Measurements from ENCODE around the gene NSD2.

NSD2 gene

GRCh38 chr4:1979477-1980196, 108.4 kb downstream of the NSD2 start:
- DNase-seq (ENCODE audit: extremely low spot score, insufficient read length, low read depth), result no peak
- no peak for FAIRE-seq

- DNase-seq (ENCODE audit: extremely low spot score, insufficient read length, low read depth) (no peak), FAIRE-seq (no peak)
These were observed 109.4 kb downstream of the NSD2 start for GRCh38 chr4:1980561-1981041.

DNA sequence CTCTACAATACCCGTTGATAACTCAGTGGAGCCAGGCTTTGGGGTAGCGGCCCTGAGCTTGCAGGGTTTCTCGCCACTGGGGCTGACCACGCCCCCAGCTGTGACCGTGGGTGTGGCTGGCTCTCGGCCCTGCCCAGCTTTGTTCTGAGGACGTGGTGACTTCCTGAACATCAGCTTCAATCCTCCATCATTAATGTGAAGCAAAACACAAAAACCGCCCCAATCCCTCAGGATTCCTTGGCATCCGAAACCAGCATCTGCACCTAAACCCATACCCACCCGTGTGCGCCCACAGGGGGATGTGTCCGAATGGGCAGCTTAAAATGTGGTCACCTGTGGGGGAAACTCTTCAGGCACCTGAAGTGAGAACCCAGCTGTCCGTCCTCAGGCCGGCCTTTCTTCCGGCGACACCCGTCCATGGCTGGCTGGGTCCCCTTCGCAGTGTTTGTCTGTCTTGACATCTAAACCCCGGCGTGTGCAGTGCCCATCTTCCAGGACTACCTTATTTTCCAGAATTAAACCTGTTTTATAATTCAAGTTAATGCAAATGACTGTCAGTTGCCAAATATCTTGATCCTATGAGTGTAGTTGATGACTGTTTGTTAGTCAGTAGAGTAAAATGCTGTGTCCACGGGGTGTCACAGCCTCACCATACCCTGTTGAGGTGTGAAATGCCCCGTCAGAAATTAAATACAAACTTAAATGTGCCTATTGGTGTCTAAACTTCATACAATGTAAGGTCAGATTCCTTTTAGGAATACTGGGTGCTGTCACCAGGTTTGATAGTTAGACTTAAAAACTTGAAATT, 110.3 kb downstream of the NSD2 start:
- no peak for FAIRE-seq
- no peak for DNase-seq (ENCODE audit: extremely low spot score, insufficient read length, low read depth)

GRCh38 chr4:1982124-1983052, 111.2 kb downstream of the NSD2 start:
- DNase-seq (ENCODE audit: extremely low spot score, insufficient read length, low read depth) (no peak), FAIRE-seq (no peak)

DNA sequence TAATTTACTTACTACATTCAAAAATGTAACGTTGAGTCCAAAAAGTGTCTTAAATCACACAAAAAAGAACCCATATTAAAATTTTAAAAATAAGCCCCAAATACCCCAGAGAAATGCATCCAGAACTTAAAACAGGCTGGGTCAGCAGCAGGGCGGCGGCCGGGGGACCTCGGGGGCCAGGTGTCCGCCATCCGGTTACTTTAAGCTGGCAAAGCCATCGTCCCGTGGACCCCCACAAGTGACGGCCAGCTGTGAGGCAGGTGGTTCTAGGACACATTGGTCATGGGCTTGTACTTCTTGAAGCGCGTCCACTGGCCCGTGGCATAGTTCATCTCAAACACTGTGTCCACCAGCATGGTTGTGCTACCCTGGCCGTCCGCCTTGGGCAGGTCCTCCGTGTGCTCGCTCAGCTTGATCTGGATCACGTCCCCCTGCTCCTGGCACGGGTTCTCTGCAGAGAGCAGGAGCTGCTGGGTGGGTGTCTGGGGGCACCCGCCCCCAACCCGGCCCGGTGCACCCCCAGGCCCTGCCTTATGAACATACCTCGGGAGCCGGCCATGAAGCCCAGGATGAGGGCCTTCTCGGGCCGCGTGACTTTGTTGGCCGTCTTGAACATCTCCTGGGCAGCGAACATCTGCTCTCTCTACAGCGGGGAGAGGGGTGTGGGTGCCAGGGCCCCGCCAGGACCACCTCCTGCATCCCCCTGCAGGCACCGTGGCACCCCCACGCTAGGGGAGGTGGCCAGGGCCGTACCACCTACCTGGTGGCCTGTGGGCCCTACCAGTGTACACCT, 112.1 kb downstream of the NSD2 start:
- DNase-seq (ENCODE audit: extremely low spot score, insufficient read length, low read depth) (no peak), FAIRE-seq (no peak)

DNA sequence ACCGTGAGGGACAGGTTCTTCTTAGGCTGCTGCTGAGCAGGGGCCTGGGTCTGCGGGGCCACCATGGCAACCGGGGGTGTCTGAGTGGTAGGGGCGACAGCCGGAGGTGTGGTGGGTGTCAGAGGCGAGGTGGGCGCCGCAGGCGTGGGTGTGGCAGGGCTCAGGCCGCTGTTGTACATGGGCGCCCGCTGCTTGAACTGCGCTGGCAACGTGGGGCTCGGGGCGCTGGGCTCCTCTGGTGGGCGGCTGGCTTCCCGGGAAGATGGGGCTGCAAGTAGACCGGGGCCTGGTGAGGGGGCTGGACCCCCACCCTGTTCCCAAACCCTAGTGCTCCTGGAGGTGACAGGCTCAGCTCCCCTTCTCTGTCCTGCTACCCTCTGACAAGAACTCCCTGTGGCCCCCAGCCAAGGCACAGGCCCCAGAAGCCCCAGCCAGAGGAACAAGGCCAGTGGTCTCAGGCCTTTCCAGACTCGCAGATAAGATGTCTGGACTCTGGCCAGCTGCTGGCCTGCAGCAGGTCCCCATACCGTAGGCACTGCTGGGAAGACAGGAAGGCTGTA, 112.7 kb downstream of the NSD2 start:
- FAIRE-seq (no peak), DNase-seq (ENCODE audit: extremely low spot score, insufficient read length, low read depth) (no peak)

- FAIRE-seq (no peak), DNase-seq (ENCODE audit: extremely low spot score, insufficient read length, low read depth) (no peak)
These were observed 113.4 kb downstream of the NSD2 start for GRCh38 chr4:1984406-1985191.

GRCh38 chr4:1985294-1985693, 114.1 kb downstream of the NSD2 start:
- FAIRE-seq, result no peak
- no peak for DNase-seq (ENCODE audit: extremely low spot score, insufficient read length, low read depth)

DNA sequence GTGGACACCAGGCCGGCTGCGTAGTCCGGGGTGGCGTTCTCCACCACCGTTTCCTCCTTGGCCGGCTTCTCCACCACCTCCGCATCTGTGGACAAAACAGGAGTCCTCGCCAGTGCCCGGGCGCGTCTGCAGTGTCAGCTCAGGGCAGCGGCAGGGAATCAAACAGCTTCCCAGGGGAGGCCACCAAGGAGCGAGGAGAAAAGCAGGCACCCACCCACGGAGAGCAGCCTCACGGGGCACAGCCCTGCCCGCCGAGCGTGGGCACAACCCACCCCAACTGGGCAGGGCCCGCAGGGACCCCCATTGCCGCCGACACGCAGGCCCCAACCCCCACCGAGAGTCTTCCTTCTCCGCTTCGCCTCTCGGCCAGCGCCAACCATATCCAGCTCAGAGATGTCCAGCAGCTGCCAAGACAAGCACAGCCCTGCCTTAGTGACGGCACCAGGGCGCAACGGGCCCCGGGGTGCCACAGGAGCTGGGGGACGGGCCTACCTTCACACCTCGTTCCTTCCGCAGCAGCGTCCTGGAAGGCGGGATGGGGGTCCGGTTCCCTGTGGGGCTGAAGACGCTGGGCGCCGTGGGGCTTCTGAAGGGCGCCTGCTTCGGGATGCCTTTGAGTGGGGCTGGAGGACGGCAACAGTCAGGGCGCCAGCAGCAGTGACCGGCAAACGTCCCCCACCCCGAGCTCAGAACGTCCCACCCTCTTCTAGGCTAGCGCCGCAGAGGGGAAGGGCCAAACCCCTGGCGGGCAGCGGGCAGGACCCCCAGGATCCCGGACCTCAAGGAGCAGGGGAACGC, 114.8 kb downstream of the NSD2 start:
- FAIRE-seq (no peak), DNase-seq (ENCODE audit: extremely low spot score, insufficient read length, low read depth) (no peak)

DNA sequence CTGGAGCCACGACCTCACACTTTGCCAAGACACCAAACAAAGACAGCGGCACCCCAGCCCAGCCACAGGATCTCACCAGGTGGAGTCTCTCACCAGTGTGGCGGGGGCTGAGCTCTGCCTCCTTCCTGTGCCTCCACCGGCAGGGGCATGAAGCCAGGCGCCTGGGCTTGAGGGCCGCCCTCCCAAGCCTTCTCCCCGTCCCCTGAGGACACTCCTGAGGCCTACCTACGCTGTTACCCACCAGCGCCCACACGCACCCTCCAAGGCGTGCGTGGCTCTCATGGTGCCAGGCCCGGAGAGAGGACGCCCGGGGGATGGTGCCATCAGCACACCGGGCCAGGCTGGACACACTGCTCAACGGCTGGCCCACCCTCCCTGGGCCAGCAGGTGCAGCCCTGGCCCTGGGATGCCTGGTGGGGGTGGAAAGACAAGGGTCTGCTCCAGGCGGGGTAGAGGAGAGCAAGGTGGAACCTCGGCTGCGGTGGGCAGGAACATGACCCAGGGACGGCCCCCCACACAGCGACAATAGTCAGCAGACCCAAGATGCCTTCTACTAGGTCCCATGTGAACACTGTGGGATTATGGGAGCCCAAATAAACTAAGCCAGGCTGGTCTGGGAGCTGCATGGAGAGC, 115.5 kb downstream of the NSD2 start:
- DNase-seq (ENCODE audit: extremely low spot score, insufficient read length, low read depth), result no peak
- no peak for FAIRE-seq

DNA sequence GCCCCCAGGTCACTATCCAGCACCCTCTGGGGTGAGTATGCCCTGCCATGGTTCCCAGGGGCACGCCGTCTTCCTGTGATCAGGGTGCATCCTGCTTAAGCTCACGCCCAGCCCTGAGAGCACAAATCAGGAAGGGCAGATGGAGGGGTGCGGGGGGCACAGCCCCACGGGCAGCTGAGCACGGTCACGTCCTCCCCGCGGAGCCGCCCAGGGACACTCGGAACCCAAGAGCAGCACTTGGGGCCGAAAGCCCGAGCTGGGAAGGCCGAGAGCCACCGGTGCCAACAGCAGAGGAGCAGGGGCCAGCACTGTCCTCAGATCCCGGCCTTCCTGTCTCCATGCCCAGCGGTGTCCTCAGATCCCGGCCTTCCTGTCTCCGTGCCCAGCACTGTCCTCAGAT, 116.1 kb downstream of the NSD2 start:
- DNase-seq (ENCODE audit: extremely low spot score, insufficient read length, low read depth) (no peak), FAIRE-seq (no peak)

DNA sequence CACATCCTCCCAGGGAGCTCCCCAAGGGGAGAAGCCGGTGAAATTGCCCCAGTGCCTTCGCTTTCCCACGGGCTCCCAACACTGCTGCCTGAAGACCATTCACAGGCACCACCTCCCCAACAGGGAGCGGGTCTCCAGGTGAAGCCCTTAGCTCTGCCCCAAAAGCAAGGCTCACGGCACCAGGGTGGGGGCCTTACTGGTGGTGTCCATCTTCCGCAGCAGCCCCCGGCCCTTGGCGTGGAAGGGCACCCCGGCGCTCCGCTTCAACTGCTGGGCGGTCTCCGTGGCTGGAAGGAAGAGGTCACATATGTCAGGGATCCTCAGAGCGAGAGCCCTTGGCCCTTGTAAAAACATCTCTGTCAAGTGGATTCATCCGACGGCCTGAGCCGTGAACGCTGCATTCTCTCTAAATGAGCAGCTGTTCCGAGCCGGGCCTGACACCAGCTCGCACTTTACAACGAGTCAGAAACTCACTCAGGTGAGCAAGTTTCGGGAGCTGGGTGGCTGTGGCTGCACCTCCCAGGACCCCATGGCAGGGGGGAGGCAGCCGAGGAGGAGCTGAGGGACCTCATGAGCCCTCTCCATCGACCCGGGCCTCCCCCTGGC, 116.6 kb downstream of the NSD2 start:
- FAIRE-seq, result no peak

GRCh38 chr4:1988327-1988724, 117.1 kb downstream of the NSD2 start:
- FAIRE-seq, result no peak
- no peak for DNase-seq (ENCODE audit: extremely low spot score, insufficient read length, low read depth)

More for the DNA sequence above, 116.6 kb downstream of the NSD2 start:
- no peak for DNase-seq (ENCODE audit: extremely low spot score, insufficient read length, low read depth)

DNA sequence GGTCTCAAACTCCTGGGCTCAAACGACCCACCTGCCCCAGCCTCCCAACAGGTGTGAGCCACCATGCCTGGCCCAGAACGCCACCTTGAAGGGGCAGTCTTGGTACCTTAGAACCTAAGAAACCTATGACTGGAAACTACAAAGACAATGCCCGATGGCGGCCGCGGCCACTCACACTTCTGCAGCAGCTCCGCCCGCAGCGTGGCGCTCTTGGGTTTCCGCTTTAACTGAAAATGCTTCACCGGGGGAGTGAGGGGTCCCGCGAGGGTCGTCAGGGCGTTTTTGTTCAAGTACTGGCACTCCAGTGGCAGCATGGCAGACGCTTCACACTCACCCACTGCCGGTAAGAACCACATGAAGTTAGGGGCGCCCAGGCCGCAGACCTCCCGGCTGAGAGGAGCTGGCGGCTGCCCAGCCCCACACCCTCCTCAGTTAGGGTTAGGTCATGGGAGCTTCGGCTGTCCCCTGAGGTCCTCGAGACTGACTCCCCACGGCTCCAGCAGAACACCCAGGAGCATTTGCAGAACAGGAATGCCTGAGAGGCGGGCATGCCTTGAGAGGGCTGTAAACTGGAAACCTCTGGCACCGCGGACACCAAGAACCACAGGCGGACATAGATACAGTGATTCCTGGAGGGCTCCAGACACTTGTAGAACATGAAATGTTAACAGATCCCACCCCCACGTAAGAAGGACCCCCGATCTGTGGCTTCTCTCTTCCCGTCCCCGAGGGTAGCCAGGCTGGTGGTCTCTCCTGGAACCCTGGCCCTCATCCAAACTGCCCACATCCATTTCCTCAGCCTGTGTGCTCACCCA, 118.5 kb downstream of the NSD2 start:
- FAIRE-seq (no peak), DNase-seq (ENCODE audit: extremely low spot score, insufficient read length, low read depth) (no peak)

- FAIRE-seq, result no peak
- DNase-seq (ENCODE audit: extremely low spot score, insufficient read length, low read depth), result no peak
These were observed 119.1 kb downstream of the NSD2 start for GRCh38 chr4:1990348-1990645.

- FAIRE-seq (no peak), DNase-seq (ENCODE audit: extremely low spot score, insufficient read length, low read depth) (no peak)
These were observed 119.5 kb downstream of the NSD2 start for GRCh38 chr4:1990676-1991075.

Measured in GM18507 (cell line).